T47D (cell line): ENCODE measurements around the gene PELI2.

Experiments used
- DNase-seq, 2 experiments: peaks; one replicate each; pipeline versions ENCODE4 v3.0.0 to v3.0.0-alpha.2; 2011 to 2012; ENCODE audit warnings: low read depth in 1 of 2, low spot score in 1 of 2
- JUND ChIP-seq: IDR thresholded peaks from 2 replicates; pipeline ENCODE4 v1.6.1; 2012; ENCODE audit warnings: low read depth
- in situ Hi-C: cut with HindIII; loops from 2 replicates; pipeline ENCODE4 v1.10.0; 2016; ENCODE audit warnings: low sequenced_read_pairs, low pct_unique_long_range_greater_than_20kb

Gene PELI2

GRCh38 chr14:56299306-56299984, 181.2 kb downstream of the PELI2 start:
- in situ Hi-C loops: no loop called here
- no peak for TF ChIP-seq JUND
- DNase-seq: no peak

- in situ Hi-C loops: no loop called here
- TF ChIP-seq JUND: no peak
- DNase-seq: no peak
Measured at GRCh38 chr14:56300495-56300894, 182.3 kb downstream of the PELI2 start.

- DNase-seq: no peak
- TF ChIP-seq JUND: no peak
- in situ Hi-C loops: no loop called here
Measured at GRCh38 chr14:56304456-56304855, 186.2 kb downstream of the PELI2 start.

- TF ChIP-seq JUND: no peak
- DNase-seq: no peak
- in situ Hi-C loops: no loop called here
Measured at GRCh38 chr14:56309198-56309597, 191.0 kb downstream of the PELI2 start.

- in situ Hi-C loops: no loop called here
- TF ChIP-seq JUND: no peak
- no peak for DNase-seq
Measured at GRCh38 chr14:56310643-56311042, 192.4 kb downstream of the PELI2 start.

GRCh38 chr14:56313789-56314188, 195.6 kb downstream of the PELI2 start:
- no peak for DNase-seq
- TF ChIP-seq JUND: no peak
- in situ Hi-C loops: no loop called here

GRCh38 chr14:56318393-56319115, 200.3 kb downstream of the PELI2 start:
- DNase-seq: no peak
- in situ Hi-C loops: no loop called here

GRCh38 chr14:56321861-56322260, 203.7 kb downstream of the PELI2 start:
- TF ChIP-seq JUND: no peak
- in situ Hi-C loops: no loop called here
- DNase-seq: no peak

More at GRCh38 chr14:56318393-56319115, 200.3 kb downstream of the PELI2 start:
- no peak for TF ChIP-seq JUND

- DNase-seq: no peak
- in situ Hi-C loops: no loop called here
- TF ChIP-seq JUND: no peak
Measured at GRCh38 chr14:56322531-56322930, 204.3 kb downstream of the PELI2 start.

GRCh38 chr14:56324454-56324853, 206.2 kb downstream of the PELI2 start:
- in situ Hi-C loops: no loop called here
- DNase-seq: no peak
- TF ChIP-seq JUND: no peak

GRCh38 chr14:56324856-56325699, 206.9 kb downstream of the PELI2 start:
- DNase-seq: no peak
- no peak for TF ChIP-seq JUND
- in situ Hi-C loops: no loop called here

- no peak for TF ChIP-seq JUND
- in situ Hi-C loops: no loop called here
- DNase-seq: no peak
Measured at GRCh38 chr14:56328021-56328420, 209.8 kb downstream of the PELI2 start.
